ENCODE data around the gene ZNF683.

- no peak for TF ChIP-seq CTCF (IDR thresholded peaks at IDR 0.05)
- TF ChIP-seq POLR2A (IDR thresholded peaks at IDR 0.05) = no peak
Observed at GRCh38 chr1:26395754-26396153, 23.2 kb upstream of the ZNF683 start.
